H9 (cell line): ENCODE data around the gene CLEC3B. TPM values are rescaled to one million over a fixed set of nuclear protein-coding genes. Genes with fewer than 3 reads are reported as not detected.

Experiments used
- DNase-seq: peaks from one replicate; pipeline ENCODE4 v3.0.0-alpha.2; 2017
- H2AFZ ChIP-seq: one replicate; pipeline ENCODE4 v1.6.1; 2013; ENCODE audit warnings: mild to moderate bottlenecking, low read length, control low read depth, moderate library complexity
- H2AK5ac ChIP-seq: 2 replicates; pipeline ENCODE4 v1.6.1; 2013; ENCODE audit warnings: low read length, control low read depth, mixed read lengths; ENCODE audit not compliant: insufficient read length
- H2BK120ac ChIP-seq: one replicate; pipeline ENCODE4 v1.6.1; 2013; ENCODE audit warnings: low read depth, mild to moderate bottlenecking, low read length, control low read depth, inconsistent platforms; ENCODE audit not compliant: poor library complexity, severe bottlenecking
- H2BK12ac ChIP-seq: 2 replicates; pipeline ENCODE4 v1.6.1; 2013; ENCODE audit warnings: low read length, control low read depth, mixed read lengths, low read depth; ENCODE audit not compliant: insufficient read length
- H2BK15ac ChIP-seq: 2 replicates; pipeline ENCODE4 v1.6.1; 2013; ENCODE audit warnings: low read depth, low read length, control low read depth
- H2BK20ac ChIP-seq: one replicate; pipeline ENCODE4 v1.6.1; 2013; ENCODE audit warnings: low read depth, mild to moderate bottlenecking, low read length, control low read depth, inconsistent platforms; ENCODE audit not compliant: poor library complexity, severe bottlenecking
- H2BK5ac ChIP-seq: 2 replicates; pipeline ENCODE4 v1.6.1; 2013; ENCODE audit warnings: low read length, control low read depth, mixed read lengths; ENCODE audit not compliant: insufficient read length
- H3K14ac ChIP-seq: 2 replicates; pipeline ENCODE4 v1.6.1; 2013; ENCODE audit warnings: low read length, control low read depth; ENCODE audit not compliant: insufficient read depth
- H3K18ac ChIP-seq: 2 replicates; pipeline ENCODE4 v1.6.1; 2013; ENCODE audit warnings: low read depth, mild to moderate bottlenecking, mixed read lengths, low read length, control low read depth; ENCODE audit not compliant: insufficient read length
- H3K23ac ChIP-seq: 2 replicates; pipeline ENCODE4 v1.6.1; 2013; ENCODE audit warnings: low read length, control low read depth, mixed read lengths, low read depth; ENCODE audit not compliant: insufficient read length
- H3K23me2 ChIP-seq: 2 replicates; pipeline ENCODE4 v1.6.1; 2013; ENCODE audit warnings: low read depth, mild to moderate bottlenecking, mixed read lengths, low read length, control low read depth; ENCODE audit not compliant: insufficient read length, poor library complexity, severe bottlenecking
- H3K27ac ChIP-seq: 2 replicates; pipeline ENCODE4 v1.5.1; 2013; ENCODE audit warnings: low read length, control low read depth, mixed read lengths, low read depth; ENCODE audit not compliant: insufficient read length
- H3K27me3 ChIP-seq: 2 replicates; pipeline ENCODE4 v1.6.1; 2013; ENCODE audit warnings: low read length, control low read depth, inconsistent platforms; ENCODE audit not compliant: insufficient read depth
- H3K4ac ChIP-seq: 2 replicates; pipeline ENCODE4 v1.6.1; 2013; ENCODE audit warnings: low read depth, mild to moderate bottlenecking, control low read depth, inconsistent platforms, low read length, moderate library complexity
- H3K4me1 ChIP-seq: 2 replicates; pipeline ENCODE4 v1.6.1; 2013; ENCODE audit warnings: low read length, control low read depth, inconsistent platforms; ENCODE audit not compliant: insufficient read depth
- H3K4me2 ChIP-seq: 2 replicates; pipeline ENCODE4 v1.6.1; 2013; ENCODE audit warnings: low read length, control low read depth, mixed read lengths; ENCODE audit not compliant: insufficient read length, insufficient read depth
- H3K56ac ChIP-seq: 2 replicates; pipeline ENCODE4 v1.6.1; 2013; ENCODE audit warnings: low read depth, mild to moderate bottlenecking, mixed read lengths, low read length, control low read depth; ENCODE audit not compliant: insufficient read length
- H3K79me1 ChIP-seq: 2 replicates; pipeline ENCODE4 v1.6.1; 2013; ENCODE audit warnings: low read depth, mild to moderate bottlenecking, moderate library complexity, low read length, control low read depth, inconsistent platforms; ENCODE audit not compliant: insufficient read depth, poor library complexity, severe bottlenecking
- H3K79me2 ChIP-seq: 2 replicates; pipeline ENCODE4 v1.6.1; 2013; ENCODE audit warnings: low read length, control low read depth, inconsistent platforms; ENCODE audit not compliant: insufficient read depth
- H3K9ac ChIP-seq: 2 replicates; pipeline ENCODE4 v1.6.1; 2013; ENCODE audit warnings: low read length, control low read depth, mixed read lengths; ENCODE audit not compliant: insufficient read length; ENCODE audit errors: extremely low read depth
- H3K9me3 ChIP-seq: one replicate; pipeline ENCODE4 v1.6.1; 2013; ENCODE audit warnings: low read depth, low read length, inconsistent platforms; ENCODE audit not compliant: control insufficient read depth
- H3T11ph ChIP-seq: one replicate; pipeline ENCODE4 v1.6.1; 2013; ENCODE audit warnings: mild to moderate bottlenecking, low read length, control low read depth, inconsistent platforms
- H4K20me1 ChIP-seq: one replicate; pipeline ENCODE4 v1.6.1; 2013; ENCODE audit not compliant: control insufficient read depth, insufficient read length, insufficient read depth
- H4K5ac ChIP-seq: 2 replicates; pipeline ENCODE4 v1.6.1; 2013; ENCODE audit warnings: low read depth, mild to moderate bottlenecking, mixed read lengths, low read length, control low read depth; ENCODE audit not compliant: insufficient read length
- H4K8ac ChIP-seq: replicated peaks from 2 replicates; pipeline ENCODE4 v1.6.1; 2013; ENCODE audit warnings: low read length, control low read depth, mixed read lengths, low read depth; ENCODE audit not compliant: insufficient read length
- H4K91ac ChIP-seq: 2 replicates; pipeline ENCODE4 v1.6.1; 2013; ENCODE audit warnings: low read depth, mild to moderate bottlenecking, moderate library complexity, mixed read lengths, low read length, control low read depth; ENCODE audit not compliant: insufficient read length
- H3K27ac Mint-ChIP-seq, 3 experiments: 2 replicates in 2 of 3; 3 replicates in 1 of 3; pipeline ENCODE4 v1.8.0; 2020 to 2021; ENCODE audit warnings: mixed read lengths in 3 of 3, mild to moderate bottlenecking in 1 of 3, moderate library complexity in 1 of 3
- H3K27me3 Mint-ChIP-seq: 2 replicates; pipeline ENCODE4 v1.8.0; 2021; ENCODE audit warnings: low read depth, mild to moderate bottlenecking, moderate library complexity, mixed read lengths
- H3K36me3 Mint-ChIP-seq, 3 experiments: 2 replicates in 2 of 3; 3 replicates in 1 of 3; pipeline ENCODE4 v1.8.0; 2020 to 2021; ENCODE audit warnings: low read depth in 3 of 3, mixed read lengths in 3 of 3; ENCODE audit not compliant: insufficient read depth in 1 of 3
- H3K4me1 Mint-ChIP-seq, 2 experiments: 2 replicates each; pipeline ENCODE4 v1.8.0; 2020; ENCODE audit warnings: mixed read lengths in 2 of 2
- H3K4me3 Mint-ChIP-seq, 2 experiments: 2 replicates in 1 of 2; 3 replicates in 1 of 2; pipeline ENCODE4 v1.8.0; 2020 to 2021; ENCODE audit warnings: mild to moderate bottlenecking in 2 of 2, mixed read lengths in 2 of 2, moderate library complexity in 1 of 2
- H3K9me3 Mint-ChIP-seq, 2 experiments: 2 replicates in 1 of 2; 3 replicates in 1 of 2; pipeline ENCODE4 v1.8.0; 2020; ENCODE audit warnings: mild to moderate bottlenecking in 2 of 2, mixed read lengths in 2 of 2, moderate library complexity in 1 of 2
- WGBS: extraction: QIAGEN DNeasy Blood & Tissue Kit; methylation state at CpG from one replicate; pipeline ENCODE4 v1.1.7; 2013; ENCODE audit warnings: missing lambda C conversion rate, low lambda C conversion rate, mixed read lengths; ENCODE audit not compliant: insufficient read length; ENCODE audit errors: extremely low coverage; 5-methylcytosine and 5-hydroxymethylcytosine counted together
- total RNA-seq: library from RNA; stranded (reverse); gene quantifications from 2 replicates; pipeline ENCODE4 v1.2.1, GENCODE V29; 2021
- TF ChIP-seq, protein P1 (sequence below): fragments of 200-600 bp; sonication (generic); conservative IDR thresholded peaks from 3 replicates; pipeline ENCODE4 v1.8.0; 2021; ENCODE audit warnings: antibody characterized with exemption, mild to moderate bottlenecking

Gene CLEC3B
- total RNA-seq, 1 experiment from 2014 or later = not detected

DNA sequence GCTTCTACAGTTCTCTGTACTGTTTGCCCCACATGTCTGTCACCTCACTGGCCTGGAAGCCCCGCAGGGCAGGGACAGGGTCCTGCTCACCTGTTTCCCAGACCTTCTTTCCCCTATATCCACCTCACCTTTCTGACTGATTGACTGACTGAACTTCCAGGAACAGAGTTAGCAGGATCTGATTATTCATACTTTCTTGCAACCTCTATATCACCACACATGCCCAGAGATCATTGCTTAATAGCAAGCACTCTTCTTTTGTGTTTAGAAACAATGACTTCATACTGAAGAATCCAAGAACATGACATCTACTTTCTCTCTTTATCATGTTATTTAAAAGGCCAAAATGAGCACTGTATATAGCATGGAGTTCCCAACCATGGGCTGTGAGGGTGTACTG lies 18.0 kb upstream of the CLEC3B start:
- H3K9ac ChIP-seq = no peak overlapping the region
- H3K27me3 Mint-ChIP-seq = no peaks in the 10 kb centered on the region
- H3K9me3 ChIP-seq = peaks cover 5% of the 10 kb centered on the region

More for the DNA sequence above, 18.0 kb upstream of the CLEC3B start:
- Mint-ChIP-seq H3K4me1 (no peaks in the 10 kb centered on the region), H3K4me3 (no peak overlapping the region), H3K9me3 (peaks cover 16% of the 10 kb centered on the region in 2 experiments), H3K27ac (no peak overlapping the region), H3K36me3 (peaks cover 56 to 81% (median 77%) of the 10 kb centered on the region in 3 experiments)
- H3K23me2 ChIP-seq = no peaks in the 10 kb centered on the region
- no peak overlapping the region for H2AK5ac ChIP-seq
- H2BK12ac ChIP-seq = no peak overlapping the region
- TF ChIP-seq, protein P1, sequence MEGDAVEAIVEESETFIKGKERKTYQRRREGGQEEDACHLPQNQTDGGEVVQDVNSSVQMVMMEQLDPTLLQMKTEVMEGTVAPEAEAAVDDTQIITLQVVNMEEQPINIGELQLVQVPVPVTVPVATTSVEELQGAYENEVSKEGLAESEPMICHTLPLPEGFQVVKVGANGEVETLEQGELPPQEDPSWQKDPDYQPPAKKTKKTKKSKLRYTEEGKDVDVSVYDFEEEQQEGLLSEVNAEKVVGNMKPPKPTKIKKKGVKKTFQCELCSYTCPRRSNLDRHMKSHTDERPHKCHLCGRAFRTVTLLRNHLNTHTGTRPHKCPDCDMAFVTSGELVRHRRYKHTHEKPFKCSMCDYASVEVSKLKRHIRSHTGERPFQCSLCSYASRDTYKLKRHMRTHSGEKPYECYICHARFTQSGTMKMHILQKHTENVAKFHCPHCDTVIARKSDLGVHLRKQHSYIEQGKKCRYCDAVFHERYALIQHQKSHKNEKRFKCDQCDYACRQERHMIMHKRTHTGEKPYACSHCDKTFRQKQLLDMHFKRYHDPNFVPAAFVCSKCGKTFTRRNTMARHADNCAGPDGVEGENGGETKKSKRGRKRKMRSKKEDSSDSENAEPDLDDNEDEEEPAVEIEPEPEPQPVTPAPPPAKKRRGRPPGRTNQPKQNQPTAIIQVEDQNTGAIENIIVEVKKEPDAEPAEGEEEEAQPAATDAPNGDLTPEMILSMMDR = no peak
- no peak overlapping the region for H3K56ac ChIP-seq
- no peak for DNase-seq
- H3K18ac ChIP-seq = no peak overlapping the region
- H3K23ac ChIP-seq = no peak overlapping the region
- H2BK120ac ChIP-seq = no peak overlapping the region
- H4K91ac ChIP-seq = no peak overlapping the region
- H4K20me1 ChIP-seq = no peaks in the 10 kb centered on the region
- H3K4ac ChIP-seq = no peak overlapping the region
- H3K4me2 ChIP-seq = no peak overlapping the region
- H3T11ph ChIP-seq = no peak overlapping the region
- H3K14ac ChIP-seq = no peak overlapping the region
- no peak overlapping the region for H2AFZ ChIP-seq
- H4K8ac ChIP-seq = no peak overlapping the region
- H2BK5ac ChIP-seq = no peak overlapping the region
- H3K79me2 ChIP-seq = no peaks in the 10 kb centered on the region
- H3K27me3 ChIP-seq = no peaks in the 10 kb centered on the region
- no peak overlapping the region for H2BK15ac ChIP-seq
- no peak overlapping the region for H3K27ac ChIP-seq
- H4K5ac ChIP-seq = no peak overlapping the region
- no peak overlapping the region for H2BK20ac ChIP-seq
- WGBS = no CpG with 5 or more reads among the region's 1 CpG
- H3K79me1 ChIP-seq = no peaks in the 10 kb centered on the region
- no peaks in the 10 kb centered on the region for H3K4me1 ChIP-seq
